Measurements from ENCODE around the gene CILP. TPM values are rescaled to one million over a fixed set of nuclear protein-coding genes. Genes with fewer than 3 reads are reported as not detected.
"Not testable (repeated sequence)": the region's sequence is repeated elsewhere in the genome, so short reads cannot be mapped to it uniquely, and the experiment has no call there.

CILP gene
- total RNA-seq, 2 experiments from 2014 or later: 0.06 TPM; not detected in 1

DNA sequence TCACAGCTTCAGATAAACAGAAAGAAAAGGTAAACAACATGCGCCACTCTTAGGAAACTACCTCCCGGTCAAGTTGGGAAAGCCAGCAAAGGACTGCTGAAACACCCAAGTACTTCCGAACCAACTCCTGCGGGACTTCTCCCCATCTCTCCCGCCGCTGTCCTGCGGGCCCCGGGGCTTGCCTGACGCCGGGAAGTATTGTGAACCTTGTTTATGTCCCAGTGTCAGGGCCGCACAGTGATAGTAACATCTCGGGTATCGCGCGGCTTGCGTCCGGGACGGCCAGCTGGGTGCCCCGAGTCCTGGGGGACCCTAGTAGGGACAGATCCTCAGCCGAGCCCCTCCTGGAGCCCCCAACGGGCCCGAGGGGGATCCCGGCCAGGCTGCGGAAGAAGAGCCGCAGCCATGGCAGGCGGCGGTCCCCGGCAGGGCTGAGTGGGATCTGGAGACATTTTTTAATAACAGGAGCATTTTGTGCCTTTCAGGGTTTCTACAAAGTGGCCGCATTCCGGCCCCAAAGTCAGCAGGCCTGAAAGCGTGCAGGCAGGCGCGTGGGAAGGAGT, 26.9 kb downstream of the CILP start:
- peak; percentile 58 for DNase-seq (ENCODE audit: low spot score)
- no peaks in the 10 kb centered on the region; the same call in 1 of the 2 replicates for H4K20me1 ChIP-seq (ENCODE audit: insufficient read depth, low read length)
- intact Hi-C loops (cut with micrococcal nuclease; ENCODE audit: unreplicated experiment): loop anchor here (2.0 to 10.0 kb wide), 3 partner anchors 102 to 200 kb away; partner anchors contain the start of gene PARP16
- peaks cover 27% of the 10 kb centered on the region for H3K4me1 ChIP-seq (ENCODE audit: insufficient read depth, low read length, poor library complexity, severe bottlenecking)
- no peaks in the 10 kb centered on the region for H3K9me3 ChIP-seq (ENCODE audit: low read length)
- peak overlapping the region; percentile 80 for H3K4me2 ChIP-seq (ENCODE audit: low read length)
- H3K9me2 ChIP-seq (ENCODE audit: insufficient read depth, low read length): no peaks in the 10 kb centered on the region
- H3K4me3 ChIP-seq (ENCODE audit: low read depth, low read length, poor library complexity, severe bottlenecking): peak overlapping the region; percentile 94
- no TSS peak for BruUV-seq (replicated peaks)
- ChIA-PET POLR2A (interaction anchor here (0.5 to 1.9 kb wide), 5 partner anchors 14 to 103 kb away, joined by 3 to 6 read pairs (median 3); partner anchors contain the start of gene PARP16), CTCF (ENCODE audit: unreplicated experiment) (no interaction called here)
- peak overlapping the region; percentile 99; the same call in 1 of the 2 replicates for H2AFZ ChIP-seq (ENCODE audit: low read length)
- H3K27ac ChIP-seq (ENCODE audit: low read depth, low read length, poor library complexity, severe bottlenecking): peak overlapping the region; percentile 65
- peaks cover 55% of the 10 kb centered on the region for H3K79me2 ChIP-seq (ENCODE audit: insufficient read depth, low read depth, low read length)
- H3K36me3 ChIP-seq (ENCODE audit: insufficient read depth, low read length): peaks cover 17% of the 10 kb centered on the region
- TF ChIP-seq EZH2phosphoT487 (IDR thresholded peaks at IDR 0.05; ENCODE audit: borderline replicate concordance, low read depth, low read length): no peak
- TF ChIP-seq, protein P1, sequence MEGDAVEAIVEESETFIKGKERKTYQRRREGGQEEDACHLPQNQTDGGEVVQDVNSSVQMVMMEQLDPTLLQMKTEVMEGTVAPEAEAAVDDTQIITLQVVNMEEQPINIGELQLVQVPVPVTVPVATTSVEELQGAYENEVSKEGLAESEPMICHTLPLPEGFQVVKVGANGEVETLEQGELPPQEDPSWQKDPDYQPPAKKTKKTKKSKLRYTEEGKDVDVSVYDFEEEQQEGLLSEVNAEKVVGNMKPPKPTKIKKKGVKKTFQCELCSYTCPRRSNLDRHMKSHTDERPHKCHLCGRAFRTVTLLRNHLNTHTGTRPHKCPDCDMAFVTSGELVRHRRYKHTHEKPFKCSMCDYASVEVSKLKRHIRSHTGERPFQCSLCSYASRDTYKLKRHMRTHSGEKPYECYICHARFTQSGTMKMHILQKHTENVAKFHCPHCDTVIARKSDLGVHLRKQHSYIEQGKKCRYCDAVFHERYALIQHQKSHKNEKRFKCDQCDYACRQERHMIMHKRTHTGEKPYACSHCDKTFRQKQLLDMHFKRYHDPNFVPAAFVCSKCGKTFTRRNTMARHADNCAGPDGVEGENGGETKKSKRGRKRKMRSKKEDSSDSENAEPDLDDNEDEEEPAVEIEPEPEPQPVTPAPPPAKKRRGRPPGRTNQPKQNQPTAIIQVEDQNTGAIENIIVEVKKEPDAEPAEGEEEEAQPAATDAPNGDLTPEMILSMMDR (conservative IDR thresholded peaks at IDR 0.05; ENCODE audit: low read length): no peak

DNA sequence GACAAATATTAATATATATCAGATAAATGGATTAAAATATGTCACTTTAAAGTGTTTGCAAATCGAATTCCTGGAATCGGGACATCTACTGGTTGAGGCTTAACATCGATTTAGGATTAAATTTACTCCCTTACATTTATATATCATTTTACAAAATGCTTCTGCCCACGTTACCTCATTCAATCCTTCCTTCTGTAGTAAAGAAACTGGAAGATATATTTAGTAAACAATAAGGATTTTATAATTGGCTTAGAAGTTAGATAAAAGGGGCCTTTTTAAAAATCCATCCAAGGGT, 27.5 kb downstream of the CILP start:
- peak overlapping the region; percentile 65 for H3K27ac ChIP-seq (ENCODE audit: low read depth, low read length, poor library complexity, severe bottlenecking)
- TSS peak; percentile 61 for BruUV-seq (replicated peaks)
- no peaks in the 10 kb centered on the region; the same call in 1 of the 2 replicates for H4K20me1 ChIP-seq (ENCODE audit: insufficient read depth, low read length)
- CTCF ChIA-PET (ENCODE audit: unreplicated experiment): no interaction called here
- peaks cover 23% of the 10 kb centered on the region for H3K4me1 ChIP-seq (ENCODE audit: insufficient read depth, low read length, poor library complexity, severe bottlenecking)
- TF ChIP-seq, protein P1 (conservative IDR thresholded peaks at IDR 0.05; ENCODE audit: low read length): peak; percentile 57; the same call in 1 of the 2 replicates
- no peak for TF ChIP-seq EZH2phosphoT487 (IDR thresholded peaks at IDR 0.05; ENCODE audit: borderline replicate concordance, low read depth, low read length)
- DNase-seq (ENCODE audit: low spot score): no peak
- no peaks in the 10 kb centered on the region for H3K9me2 ChIP-seq (ENCODE audit: insufficient read depth, low read length)
- H3K36me3 ChIP-seq (ENCODE audit: insufficient read depth, low read length): peaks cover 22% of the 10 kb centered on the region
- H3K4me3 ChIP-seq (ENCODE audit: low read depth, low read length, poor library complexity, severe bottlenecking): peak overlapping the region; percentile 94
- peak overlapping the region; percentile 80 for H3K4me2 ChIP-seq (ENCODE audit: low read length)
- no peaks in the 10 kb centered on the region for H3K9me3 ChIP-seq (ENCODE audit: low read length)
- POLR2A ChIA-PET: interaction anchor here (0.5 kb wide), 1 partner anchor 53 kb away, joined by 3 read pairs; no protein-coding TSS in a partner anchor
- intact Hi-C loops (cut with micrococcal nuclease; ENCODE audit: unreplicated experiment): loop anchor here (2.0 to 10.0 kb wide), 3 partner anchors 103 to 201 kb away; partner anchors contain the start of gene PARP16
- H3K79me2 ChIP-seq (ENCODE audit: insufficient read depth, low read depth, low read length): peaks cover 58% of the 10 kb centered on the region
- H2AFZ ChIP-seq (ENCODE audit: low read length): peak overlapping the region; percentile 99; the same call in 1 of the 2 replicates

DNA sequence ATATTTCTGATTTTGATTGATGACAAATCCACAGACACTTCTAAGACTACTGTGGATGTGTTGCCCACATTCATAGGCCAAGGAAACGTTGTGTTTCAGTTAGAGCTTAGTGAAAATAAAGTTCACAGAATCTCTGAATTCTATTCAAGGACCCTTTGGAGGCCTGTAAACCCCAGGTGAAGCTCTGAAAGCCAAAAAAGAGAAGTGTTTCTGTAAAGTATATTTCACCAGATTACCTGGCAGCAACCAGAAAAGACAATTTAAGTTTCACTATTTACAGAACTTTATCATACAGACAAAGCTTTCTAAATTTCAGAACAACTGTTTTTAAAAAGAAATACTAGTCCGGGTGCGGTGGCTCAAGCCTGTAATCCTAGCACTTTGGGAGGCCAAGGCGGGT, 28.7 kb downstream of the CILP start:
- Histone ChIP-seq H3K27ac (ENCODE audit: low read depth, low read length, poor library complexity, severe bottlenecking) (peak overlapping the region; percentile 23), H3K9me3 (ENCODE audit: low read length) (no peaks in the 10 kb centered on the region), H3K4me2 (ENCODE audit: low read length) (peak overlapping the region; percentile 47), H3K36me3 (ENCODE audit: insufficient read depth, low read length) (peaks cover 35% of the 10 kb centered on the region), H3K9me2 (ENCODE audit: insufficient read depth, low read length) (no peaks in the 10 kb centered on the region), H2AFZ (ENCODE audit: low read length) (no peak overlapping the region), H4K20me1 (ENCODE audit: insufficient read depth, low read length) (no peaks in the 10 kb centered on the region; the same call in 1 of the 2 replicates), H3K79me2 (ENCODE audit: insufficient read depth, low read depth, low read length) (peaks cover 60% of the 10 kb centered on the region), H3K4me3 (ENCODE audit: low read depth, low read length, poor library complexity, severe bottlenecking) (no peak overlapping the region), H3K4me1 (ENCODE audit: insufficient read depth, low read length, poor library complexity, severe bottlenecking) (peaks cover 22% of the 10 kb centered on the region)
- peak; percentile 18 for DNase-seq (ENCODE audit: low spot score)
- TF ChIP-seq, protein P1 (conservative IDR thresholded peaks at IDR 0.05; ENCODE audit: low read length): no peak
- no peak for TF ChIP-seq EZH2phosphoT487 (IDR thresholded peaks at IDR 0.05; ENCODE audit: borderline replicate concordance, low read depth, low read length)
- BruUV-seq (replicated peaks): TSS peak; percentile 1
- intact Hi-C loops (cut with micrococcal nuclease; ENCODE audit: unreplicated experiment): loop anchor here (10.0 kb wide), 1 partner anchor 148 kb away; no protein-coding TSS in a partner anchor
- POLR2A ChIA-PET: interaction anchor here (0.5 to 1.2 kb wide), 4 partner anchors 26 to 194 kb away, joined by 3 to 4 read pairs (median 4); partner anchors contain the start of gene UBAP1L
- CTCF ChIA-PET (ENCODE audit: unreplicated experiment): interaction anchor here (0.6 kb wide), 1 partner anchor 277 kb away, joined by 3 read pairs; no protein-coding TSS in a partner anchor

DNA sequence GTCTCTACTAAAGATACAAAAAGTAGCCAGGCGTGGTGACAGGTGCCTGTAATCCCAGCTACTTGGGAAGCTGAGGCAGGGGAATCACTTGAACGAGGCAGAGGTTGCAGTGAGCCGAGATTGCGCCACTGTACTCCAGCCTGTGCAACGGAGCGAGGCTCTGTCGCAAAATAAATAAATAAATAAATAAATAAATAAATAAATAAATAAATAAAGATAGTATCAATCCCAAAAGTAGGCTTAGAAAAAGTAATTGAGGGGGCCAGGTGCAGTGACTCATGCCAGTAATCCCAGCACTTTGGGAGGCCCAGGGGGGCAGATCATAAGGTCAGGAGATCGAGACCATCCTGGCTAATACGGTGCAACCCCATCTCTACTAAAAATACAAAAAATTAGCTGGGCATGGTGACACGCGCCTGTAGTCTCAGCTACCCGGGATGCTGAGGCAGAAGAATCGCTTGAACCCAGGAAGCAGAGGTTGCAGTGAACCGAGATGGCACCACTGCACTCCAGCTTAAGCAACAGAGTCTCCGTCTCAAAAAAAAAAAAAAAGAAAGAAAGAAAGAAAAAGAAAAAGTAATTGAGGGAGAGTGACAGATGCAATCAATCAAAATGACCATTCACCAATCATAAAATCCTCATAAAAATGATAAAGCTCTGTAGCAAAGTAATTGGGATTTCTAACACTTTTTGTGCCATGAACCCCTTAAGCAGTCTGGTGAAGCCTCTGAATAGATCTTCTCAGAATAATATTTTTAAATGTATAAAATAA, 29.5 kb downstream of the CILP start:
- ChIA-PET POLR2A (interaction anchor here (0.7 to 1.2 kb wide), 5 partner anchors 67 to 1495 kb away, joined by 3 to 4 read pairs (median 3); partner anchors contain the start of gene UBAP1L), CTCF (ENCODE audit: unreplicated experiment) (interaction anchor here (0.6 kb wide), 1 partner anchor 105 kb away, joined by 11 read pairs; the partner anchor contains the start of gene PARP16)
- H4K20me1 ChIP-seq (ENCODE audit: insufficient read depth, low read length); BruUV-seq (replicated peaks); DNase-seq (ENCODE audit: low spot score); H3K4me2 ChIP-seq (ENCODE audit: low read length); H3K9me2 ChIP-seq (ENCODE audit: insufficient read depth, low read length); H3K9me3 ChIP-seq (ENCODE audit: low read length); H2AFZ ChIP-seq (ENCODE audit: low read length); H3K27ac ChIP-seq (ENCODE audit: low read depth, low read length, poor library complexity, severe bottlenecking); H3K4me3 ChIP-seq (ENCODE audit: low read depth, low read length, poor library complexity, severe bottlenecking): not testable (repeated sequence)
- Histone ChIP-seq H3K4me1 (ENCODE audit: insufficient read depth, low read length, poor library complexity, severe bottlenecking) (peaks cover 22% of the 10 kb centered on the region), H3K79me2 (ENCODE audit: insufficient read depth, low read depth, low read length) (peaks cover 60% of the 10 kb centered on the region), H3K36me3 (ENCODE audit: insufficient read depth, low read length) (peaks cover 42% of the 10 kb centered on the region)
- intact Hi-C loops (cut with micrococcal nuclease; ENCODE audit: unreplicated experiment): loop anchor here (10.0 kb wide), 1 partner anchor 147 kb away; no protein-coding TSS in a partner anchor

All from OCI-LY7 (cell line).